CD4-positive, alpha-beta T cell treated with Interferon gamma for 1 hour (primary cell): ENCODE data around the gene SIX6.

Experiments
- DNase-seq: peaks from one replicate; pipeline ENCODE4 v3.0.0-alpha.2; 2020

SIX6 gene

GRCh38 chr14:60514741-60515491 is 6.0 kb downstream of the SIX6 start:
- DNase-seq, result no peak

- DNase-seq, result no peak
Observed at GRCh38 chr14:60515511-60516289, 6.8 kb downstream of the SIX6 start.

GRCh38 chr14:60532442-60532841 is 23.5 kb downstream of the SIX6 start:
- no peak for DNase-seq

GRCh38 chr14:60537663-60538062 is 28.7 kb downstream of the SIX6 start:
- DNase-seq, result no peak

- DNase-seq, result no peak
Observed at GRCh38 chr14:60544659-60545058, 35.7 kb downstream of the SIX6 start.

- DNase-seq, result no peak
Observed at GRCh38 chr14:60553808-60554207, 44.9 kb downstream of the SIX6 start.

GRCh38 chr14:60561845-60562746 is 53.1 kb downstream of the SIX6 start:
- DNase-seq, result no peak
